IMR-90 (cell line): ENCODE results near the gene NUP93. TPM values are rescaled to one million over a fixed set of nuclear protein-coding genes. Genes with fewer than 3 reads are reported as not detected.
"Not testable (repeated sequence)": the region's sequence is repeated elsewhere in the genome, so short reads cannot be mapped to it uniquely, and the experiment has no call there.

Source experiments
- ATAC-seq: fragments of 200-7000 bp; cut with Tn5 transposase; 2 replicates; pipeline ENCODE4 v1.9.1; 2020; ENCODE audit warnings: low read depth, mild to moderate bottlenecking, moderate library complexity
- BruUV-seq: library from RNA; stranded (reverse); fragments of 400-500 nt; replicated peaks from 2 replicates; lab custom pipeline; 2021; lab: Mats Ljungman, UMichigan
- CTCF ChIA-PET: fragments of 300-600 bp; formaldehyde crosslinking; extraction: SDS; loops from one replicate; lab custom pipeline; 2021; ENCODE audit warnings: antibody characterized with exemption; lab: Yijun Ruan, JAX
- POLR2A ChIA-PET: fragments of 300-600 bp; sonication (Branson Sonifier 250); formaldehyde crosslinking; loops from one replicate; lab custom pipeline; 2022; ENCODE audit warnings: antibody characterized with exemption; ENCODE audit not compliant: unreplicated experiment; lab: Charles Lee
- DNase-seq: peaks from one replicate; pipeline ENCODE4 v3.0.0; 2013
- H2AFZ ChIP-seq: replicated peaks from 2 replicates; pipeline ENCODE3; 2013; ENCODE audit warnings: low read length, mild to moderate bottlenecking; ENCODE audit not compliant: poor library complexity
- H2AK5ac ChIP-seq: 2 replicates; pipeline ENCODE4 v1.6.1; 2013; ENCODE audit warnings: low read depth, low read length, inconsistent platforms
- H2AK9ac ChIP-seq: replicated peaks from 2 replicates; pipeline ENCODE3; 2013; ENCODE audit warnings: mild to moderate bottlenecking, low read depth, low read length, moderate library complexity; ENCODE audit not compliant: poor library complexity
- H2BK120ac ChIP-seq: 2 replicates; pipeline ENCODE4 v1.6.1; 2013; ENCODE audit warnings: low read depth, low read length, inconsistent platforms
- H2BK15ac ChIP-seq: 3 replicates; pipeline ENCODE4 v1.6.1; 2013; ENCODE audit warnings: low read depth, low read length, inconsistent platforms
- H2BK20ac ChIP-seq: 2 replicates; pipeline ENCODE4 v1.6.1; 2013; ENCODE audit warnings: low read depth, mild to moderate bottlenecking, inconsistent platforms, low read length, moderate library complexity
- H2BK5ac ChIP-seq: 2 replicates; pipeline ENCODE4 v1.6.1; 2013; ENCODE audit warnings: mild to moderate bottlenecking, low read depth, low read length, inconsistent platforms; ENCODE audit not compliant: poor library complexity, severe bottlenecking
- H3K14ac ChIP-seq: replicated peaks from 2 replicates; pipeline ENCODE4 v1.6.1; 2013; ENCODE audit warnings: low read depth, low read length, inconsistent platforms
- H3K18ac ChIP-seq: 2 replicates; pipeline ENCODE4 v1.6.1; 2013; ENCODE audit warnings: low read depth, low read length, control low read depth
- H3K23ac ChIP-seq: 2 replicates; pipeline ENCODE4 v1.6.1; 2013; ENCODE audit warnings: low read depth, low read length, inconsistent platforms
- H3K27ac ChIP-seq: 2 replicates; pipeline ENCODE4 v1.5.1; 2013; ENCODE audit warnings: mild to moderate bottlenecking, control low read depth, low read length; ENCODE audit not compliant: insufficient read depth
- H3K27me3 ChIP-seq: 2 replicates; pipeline ENCODE4 v1.6.1; 2013; ENCODE audit warnings: low read length; ENCODE audit not compliant: control insufficient read depth, insufficient read depth
- H3K36me3 ChIP-seq: 2 replicates; pipeline ENCODE4 v1.6.1; 2013; ENCODE audit warnings: low read length, mixed read lengths; ENCODE audit not compliant: control insufficient read depth, insufficient read depth
- H3K4ac ChIP-seq: 2 replicates; pipeline ENCODE4 v1.6.1; 2013; ENCODE audit warnings: low read depth, low read length, inconsistent platforms
- H3K4me1 ChIP-seq: 2 replicates; pipeline ENCODE4 v1.6.1; 2013; ENCODE audit warnings: low read length, mixed read lengths; ENCODE audit not compliant: control insufficient read depth, insufficient read depth
- H3K4me2 ChIP-seq: 2 replicates; pipeline ENCODE4 v1.6.1; 2013; ENCODE audit warnings: low read depth, mild to moderate bottlenecking, control low read depth, low read length, moderate library complexity
- H3K4me3 ChIP-seq: 2 replicates; pipeline ENCODE4 v1.5.1; 2013; ENCODE audit warnings: low read depth, mild to moderate bottlenecking, control low read depth, low read length, moderate library complexity; ENCODE audit not compliant: insufficient read depth
- H3K56ac ChIP-seq: 2 replicates; pipeline ENCODE4 v1.6.1; 2013; ENCODE audit warnings: low read length, inconsistent platforms; ENCODE audit not compliant: insufficient read depth; ENCODE audit errors: extremely low read depth
- H3K79me1 ChIP-seq, 2 experiments: 2 replicates each; pipeline ENCODE4 v1.6.1; 2013; ENCODE audit warnings: low read length in 2 of 2, inconsistent platforms in 1 of 2, low read depth in 1 of 2
- H3K9ac ChIP-seq: 2 replicates; pipeline ENCODE4 v1.6.1; 2013; ENCODE audit warnings: low read depth, low read length, control low read depth
- H3K9me1 ChIP-seq: 2 replicates; pipeline ENCODE4 v1.6.1; 2013; ENCODE audit warnings: low read length, inconsistent platforms; ENCODE audit not compliant: insufficient read depth
- H3K9me3 ChIP-seq: 2 replicates; pipeline ENCODE4 v1.6.1; 2013; ENCODE audit warnings: low read length; ENCODE audit not compliant: control insufficient read depth, insufficient read depth
- H4K20me1 ChIP-seq: 2 replicates; pipeline ENCODE4 v1.6.1; 2013; ENCODE audit warnings: low read length, inconsistent platforms; ENCODE audit not compliant: insufficient read depth
- H4K5ac ChIP-seq: 2 replicates; pipeline ENCODE4 v1.6.1; 2013; ENCODE audit warnings: mild to moderate bottlenecking, low read depth, low read length, control low read depth
- H4K8ac ChIP-seq, 2 experiments: 2 replicates each; pipeline ENCODE4 v1.6.1; 2013; ENCODE audit warnings: low read depth in 2 of 2, low read length in 2 of 2, control low read depth in 1 of 2, inconsistent platforms in 1 of 2
- H4K91ac ChIP-seq: 2 replicates; pipeline ENCODE4 v1.6.1; 2013; ENCODE audit warnings: low read depth, low read length, inconsistent platforms; ENCODE audit not compliant: insufficient read depth
- WGBS, 2 experiments: methylation state at CpG; one replicate each; pipeline versions ENCODE4 v1.1.5 to v1.1.7; 2013; ENCODE audit warnings: missing lambda C conversion rate in 2 of 2; ENCODE audit not compliant: insufficient read length in 1 of 2; ENCODE audit errors: extremely low coverage in 2 of 2; 5-methylcytosine and 5-hydroxymethylcytosine counted together
- dilution Hi-C: fragments of 300-500 bp; cut with HindIII; formaldehyde crosslinking; loops from one replicate; pipeline ENCODE4 v1.14.3; 2018; ENCODE audit warnings: low sequenced_read_pairs; ENCODE audit not compliant: unreplicated experiment
- in situ Hi-C: fragments of 300-500 bp; cut with MboI; formaldehyde crosslinking; loops from 3 replicates; pipeline ENCODE4 v1.14.3; 2019; ENCODE audit warnings: low sequenced_read_pairs, inconsistent platforms, mixed read lengths
- intact Hi-C: fragments of 100-400 bp; cut with micrococcal nuclease; formaldehyde crosslinking; loops from 2 replicates; pipeline ENCODE4 v1.10.0; 2022
- polyA plus RNA-seq, 3 experiments: library from polyadenylated mRNA; depleted of rRNA; stranded (reverse); fragments of >200 nt; gene quantifications; 2 replicates each; pipeline ENCODE4 v1.2.3, GENCODE V29; 2012; ENCODE audit warnings: low replicate concordance in 1 of 3
- total RNA-seq: library from RNA; depleted of rRNA; stranded (reverse); fragments of >200 nt; gene quantifications from 2 replicates; pipeline ENCODE4 v1.2.3, GENCODE V29; 2012

NUP93 gene
- total and polyA plus RNA-seq, 2 of the 4 experiments (the other 2 are of a cell fraction) = 54.6 to 72.6 TPM

DNA sequence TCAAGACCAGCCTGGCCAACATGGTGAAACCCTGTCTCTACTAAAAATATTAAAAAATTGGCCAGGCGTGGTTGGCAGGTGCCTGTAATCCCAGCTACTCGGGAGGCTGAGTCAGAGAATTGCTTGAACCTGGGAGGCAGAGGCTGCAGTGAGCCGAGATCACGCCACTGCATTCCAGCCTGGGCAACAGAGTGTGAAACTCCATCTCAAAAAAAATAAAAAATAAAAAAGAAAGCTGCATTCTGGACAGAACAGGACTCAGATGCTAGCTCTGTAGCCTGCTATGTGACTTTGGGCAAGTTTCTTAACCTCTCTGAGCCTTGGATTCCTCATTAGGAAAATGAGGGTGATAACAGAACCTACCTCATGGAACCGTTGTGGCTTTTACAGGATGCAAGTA, 138.8 kb downstream of the NUP93 start:
- H3K36me3 ChIP-seq, H3K9ac ChIP-seq, H3K27me3 ChIP-seq, H3K9me1 ChIP-seq, H2AFZ ChIP-seq, H3K4me1 ChIP-seq, H4K5ac ChIP-seq, H2BK15ac ChIP-seq, H3K4me3 ChIP-seq, BruUV-seq, H4K20me1 ChIP-seq, H2AK5ac ChIP-seq, H4K8ac ChIP-seq, H2BK120ac ChIP-seq, H3K79me1 ChIP-seq, H3K4ac ChIP-seq, H3K18ac ChIP-seq, H2BK5ac ChIP-seq, H2BK20ac ChIP-seq, H3K23ac ChIP-seq, DNase-seq, H3K27ac ChIP-seq, H3K14ac ChIP-seq, ATAC-seq, H3K4me2 ChIP-seq, dilution Hi-C loops, H3K9me3 ChIP-seq, H2AK9ac ChIP-seq, H4K91ac ChIP-seq: not testable (repeated sequence)
- POLR2A ChIA-PET = interaction anchor here (1.2 kb wide), 1 partner anchor 63 kb away, joined by 5 read pairs; no protein-coding TSS in a partner anchor
- 0 out of 2 replicates have a peak overlapping the region, but pooled peaks have one; percentile 3 for H3K56ac ChIP-seq
- no CpG with 5 or more reads among the region's 5 CpGs for WGBS, 2 experiments
- in situ Hi-C loops = loop anchor here (5.0 to 10.0 kb wide), 2 partner anchors 84 to 176 kb away; no protein-coding TSS in a partner anchor
- intact Hi-C loops = loop anchor here (5.0 kb wide), 1 partner anchor 299 kb away; no protein-coding TSS in a partner anchor
- CTCF ChIA-PET = interaction anchor here (0.8 to 1.7 kb wide), 4 partner anchors 9 to 75 kb away, joined by 3 to 5 read pairs (median 4); no protein-coding TSS in a partner anchor
